Smooth muscle cell (in vitro differentiated cells): ENCODE results near the gene SYMPK. TPM values are rescaled to one million over a fixed set of nuclear protein-coding genes. Genes with fewer than 3 reads are reported as not detected.

Experiments
- DNase-seq: peaks from one replicate; lab custom pipeline; 2025; ENCODE audit not compliant: unreplicated experiment; lab: John Stamatoyannopoulos, UW
- H2AFZ ChIP-seq: fragments of 200-600 bp; sonication (generic); 2 replicates; pipeline ENCODE4 v1.6.0; 2016; ENCODE audit warnings: antibody characterized with exemption, low read depth, mild to moderate bottlenecking
- H3F3A ChIP-seq: fragments of 200-600 bp; sonication (generic); 2 replicates; pipeline ENCODE4 v1.6.0; 2017; ENCODE audit warnings: antibody characterized with exemption, low read depth
- H3K27ac ChIP-seq: fragments of 200-600 bp; sonication (generic); 2 replicates; pipeline ENCODE4 v1.5.1; 2016; ENCODE audit warnings: low read depth, mild to moderate bottlenecking
- H3K27me3 ChIP-seq: fragments of 200-600 bp; sonication (generic); 2 replicates; pipeline ENCODE4 v1.6.1; 2016; ENCODE audit warnings: low read depth, mild to moderate bottlenecking
- H3K36me3 ChIP-seq: fragments of 200-600 bp; sonication (generic); 2 replicates; pipeline ENCODE4 v1.5.1; 2016; ENCODE audit warnings: low read depth
- H3K4me1 ChIP-seq: fragments of 200-600 bp; sonication (generic); 2 replicates; pipeline ENCODE4 v1.5.1; 2016; ENCODE audit warnings: low read depth
- H3K4me2 ChIP-seq: fragments of 200-600 bp; sonication (generic); 2 replicates; pipeline ENCODE4 v1.6.0; 2016; ENCODE audit warnings: mild to moderate bottlenecking
- H3K4me3 ChIP-seq: fragments of 200-600 bp; sonication (generic); 2 replicates; pipeline ENCODE4 v1.5.1; 2016; ENCODE audit warnings: mild to moderate bottlenecking
- H3K79me2 ChIP-seq: fragments of 200-600 bp; sonication (generic); 2 replicates; pipeline ENCODE4 v1.6.0; 2016; ENCODE audit warnings: low read depth, mild to moderate bottlenecking
- H3K9ac ChIP-seq: fragments of 200-600 bp; sonication (generic); 2 replicates; pipeline ENCODE4 v1.6.0; 2016; ENCODE audit warnings: low read depth
- H3K9me3 ChIP-seq: fragments of 200-600 bp; sonication (generic); replicated peaks from 2 replicates; pipeline ENCODE4 v1.5.1; 2016; ENCODE audit warnings: low read depth
- H4K20me1 ChIP-seq: fragments of 200-600 bp; sonication (generic); 2 replicates; pipeline ENCODE4 v1.6.0; 2016; ENCODE audit warnings: low read depth
- WGBS: methylation state at CpG from one replicate; pipeline ENCODE4 v1.1.7; 2016; ENCODE audit warnings: low lambda C conversion rate; 5-methylcytosine and 5-hydroxymethylcytosine counted together
- polyA plus RNA-seq: library from polyadenylated mRNA; unstranded; fragments of >200 nt; fragmentation: Nextera tagmentation; extraction: Ambion mirVana; gene quantifications from 2 replicates; pipeline ENCODE4 v1.2.1, GENCODE V29; 2016
- total RNA-seq: library from RNA; depleted of rRNA; stranded (reverse); fragments of >200 nt; gene quantifications from 2 replicates; pipeline ENCODE4 v1.2.3, GENCODE V29; 2014
- TF ChIP-seq, protein P1 (sequence below): fragments of 200-600 bp; sonication (generic); IDR thresholded peaks from 2 replicates; pipeline ENCODE4 v1.5.1; 2017; ENCODE audit warnings: borderline replicate concordance, mild to moderate bottlenecking, antibody characterized with exemption; ENCODE audit not compliant: insufficient read depth, poor library complexity, severe bottlenecking

SYMPK gene
- total and polyA plus RNA-seq, 2 experiments from 2014 or later, result 28.6 to 30.9 TPM

GRCh38 chr19:45865269-45865948, 2.5 kb upstream of the SYMPK start:
- H3K79me2 ChIP-seq, result peaks cover 19% of the 10 kb centered on the region
- no peaks in the 10 kb centered on the region for H3K36me3 ChIP-seq
- peak overlapping the region; percentile 69 for H3K4me3 ChIP-seq
- no peak overlapping the region for H3K9ac ChIP-seq
- TF ChIP-seq, protein P1, sequence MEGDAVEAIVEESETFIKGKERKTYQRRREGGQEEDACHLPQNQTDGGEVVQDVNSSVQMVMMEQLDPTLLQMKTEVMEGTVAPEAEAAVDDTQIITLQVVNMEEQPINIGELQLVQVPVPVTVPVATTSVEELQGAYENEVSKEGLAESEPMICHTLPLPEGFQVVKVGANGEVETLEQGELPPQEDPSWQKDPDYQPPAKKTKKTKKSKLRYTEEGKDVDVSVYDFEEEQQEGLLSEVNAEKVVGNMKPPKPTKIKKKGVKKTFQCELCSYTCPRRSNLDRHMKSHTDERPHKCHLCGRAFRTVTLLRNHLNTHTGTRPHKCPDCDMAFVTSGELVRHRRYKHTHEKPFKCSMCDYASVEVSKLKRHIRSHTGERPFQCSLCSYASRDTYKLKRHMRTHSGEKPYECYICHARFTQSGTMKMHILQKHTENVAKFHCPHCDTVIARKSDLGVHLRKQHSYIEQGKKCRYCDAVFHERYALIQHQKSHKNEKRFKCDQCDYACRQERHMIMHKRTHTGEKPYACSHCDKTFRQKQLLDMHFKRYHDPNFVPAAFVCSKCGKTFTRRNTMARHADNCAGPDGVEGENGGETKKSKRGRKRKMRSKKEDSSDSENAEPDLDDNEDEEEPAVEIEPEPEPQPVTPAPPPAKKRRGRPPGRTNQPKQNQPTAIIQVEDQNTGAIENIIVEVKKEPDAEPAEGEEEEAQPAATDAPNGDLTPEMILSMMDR, result no peak
- WGBS, result 71% methylated on average over 9 of the region's 9 CpGs
- no peak for DNase-seq
- H3K4me1 ChIP-seq, result peaks cover 5% of the 10 kb centered on the region
- H3K27me3 ChIP-seq, result peaks cover 12% of the 10 kb centered on the region
- H2AFZ ChIP-seq, result no peak overlapping the region
- peaks cover 3% of the 10 kb centered on the region for H4K20me1 ChIP-seq
- no peak overlapping the region for H3K4me2 ChIP-seq
- no peak overlapping the region for H3K27ac ChIP-seq
- H3K9me3 ChIP-seq, result no peaks in the 10 kb centered on the region
- H3F3A ChIP-seq, result no peaks in the 10 kb centered on the region

DNA sequence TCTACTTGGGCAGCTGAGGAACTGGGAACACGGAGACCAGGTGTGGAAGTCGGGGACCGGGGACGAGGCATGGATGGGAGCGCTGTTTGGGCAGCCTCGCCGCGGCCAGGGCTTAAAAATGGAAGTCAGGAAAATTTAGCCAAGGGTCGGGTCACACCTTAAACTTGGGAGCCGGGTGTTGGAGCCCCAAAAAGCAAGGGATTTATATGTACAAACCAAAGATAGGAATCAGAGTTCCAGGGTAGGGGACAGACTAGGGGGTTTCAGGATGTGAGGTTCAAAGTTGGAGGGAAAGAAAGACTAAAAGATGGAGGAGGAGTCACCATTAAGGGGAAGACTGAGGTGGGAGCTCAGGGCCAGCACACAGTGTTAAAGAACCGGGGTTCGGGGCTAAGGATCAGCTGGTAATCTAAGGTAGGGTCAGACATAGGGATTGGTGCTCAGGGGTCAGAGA, 1.7 kb upstream of the SYMPK start:
- H3F3A ChIP-seq, result no peaks in the 10 kb centered on the region
- no peak overlapping the region for H3K27ac ChIP-seq
- 13% methylated on average over 12 of the region's 12 CpGs for WGBS
- peaks cover 4% of the 10 kb centered on the region for H4K20me1 ChIP-seq
- H2AFZ ChIP-seq, result no peak overlapping the region
- peak overlapping the region; percentile 69 for H3K4me3 ChIP-seq
- peaks cover 27% of the 10 kb centered on the region for H3K79me2 ChIP-seq
- H3K9ac ChIP-seq, result no peak overlapping the region
- no peaks in the 10 kb centered on the region for H3K36me3 ChIP-seq
- H3K9me3 ChIP-seq, result no peaks in the 10 kb centered on the region
- DNase-seq, result no peak
- peaks cover 12% of the 10 kb centered on the region for H3K27me3 ChIP-seq
- H3K4me2 ChIP-seq, result peak overlapping the region; percentile 85
- H3K4me1 ChIP-seq, result peaks cover 5% of the 10 kb centered on the region
- TF ChIP-seq, protein P1, result no peak

DNA sequence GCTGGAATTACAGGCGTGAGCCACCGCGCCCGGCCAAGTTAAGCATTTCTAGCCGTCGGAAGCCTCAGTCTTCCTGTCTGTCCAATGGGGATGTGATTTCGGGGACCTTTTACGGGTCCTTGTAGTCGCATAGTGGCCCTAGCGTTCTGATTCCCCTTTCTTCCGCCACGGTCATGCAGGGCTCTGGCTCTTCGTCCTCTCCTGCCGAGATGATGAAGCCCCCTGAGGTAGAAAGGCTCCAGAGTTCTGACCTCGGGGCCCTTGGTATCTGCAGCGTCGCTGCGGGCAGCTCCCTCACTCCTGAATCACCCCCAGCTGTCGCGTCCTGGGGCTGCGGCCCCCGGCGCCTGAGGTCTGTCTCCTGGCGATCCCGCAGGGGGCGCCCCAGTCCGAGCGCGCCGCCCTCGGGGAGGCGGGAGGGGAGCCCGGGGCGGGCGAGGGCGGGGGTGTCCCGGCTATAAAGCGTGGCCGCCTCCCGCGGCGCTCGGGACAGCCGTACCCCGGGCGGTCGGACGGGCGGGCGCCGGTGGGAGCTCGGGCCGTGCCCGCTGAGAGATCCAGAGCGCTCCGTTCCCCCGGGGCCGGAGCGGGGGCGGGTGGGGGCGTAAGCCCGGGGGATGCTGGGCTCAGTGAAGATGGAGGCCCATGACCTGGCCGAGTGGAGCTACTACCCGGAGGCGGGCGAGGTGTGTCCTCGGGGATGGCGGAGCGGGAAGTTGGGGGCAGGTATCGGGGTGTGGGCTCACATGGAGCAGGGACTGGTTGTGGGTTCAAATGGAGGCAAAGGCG, 1.1 kb upstream of the SYMPK start, which contains the start of gene FOXA3:
Gene FOXA3 (plus strand): TSS at position 487 of the 789 bp plus-strand sequence. CDS start 131 bp downstream, at position 618.
- H2AFZ ChIP-seq, result peak within 1 kb of the TSS; percentile 88
- peak within 1 kb of the TSS; percentile 85 for H3K4me2 ChIP-seq
- TF ChIP-seq, protein P1, result peak; percentile 64
- DNase-seq, result peak; percentile 29
- H3K79me2 ChIP-seq, result peaks cover 33% of the 10 kb centered on the region
- H3K9ac ChIP-seq, result no peak within 1 kb of the TSS
- peaks cover 12% of the 10 kb centered on the region for H3K27me3 ChIP-seq
- peaks cover 5% of the 10 kb centered on the region for H3K4me1 ChIP-seq
- peaks cover 9% of the 10 kb centered on the region for H4K20me1 ChIP-seq
- H3K9me3 ChIP-seq, result no peaks in the 10 kb centered on the region
- 5% methylated on average over 44 of the region's 71 CpGs for WGBS
- no peak within 1 kb of the TSS for H3K27ac ChIP-seq
- H3K36me3 ChIP-seq, result no peaks in the 10 kb centered on the region
- H3K4me3 ChIP-seq, result peak within 1 kb of the TSS; percentile 69
- H3F3A ChIP-seq, result no peaks in the 10 kb centered on the region
